ENCODE measurements around the gene PDGFRB.
A peak's percentile ranks its signal among the peaks of the same experiment; 100 is the strongest.

Gene PDGFRB

DNA sequence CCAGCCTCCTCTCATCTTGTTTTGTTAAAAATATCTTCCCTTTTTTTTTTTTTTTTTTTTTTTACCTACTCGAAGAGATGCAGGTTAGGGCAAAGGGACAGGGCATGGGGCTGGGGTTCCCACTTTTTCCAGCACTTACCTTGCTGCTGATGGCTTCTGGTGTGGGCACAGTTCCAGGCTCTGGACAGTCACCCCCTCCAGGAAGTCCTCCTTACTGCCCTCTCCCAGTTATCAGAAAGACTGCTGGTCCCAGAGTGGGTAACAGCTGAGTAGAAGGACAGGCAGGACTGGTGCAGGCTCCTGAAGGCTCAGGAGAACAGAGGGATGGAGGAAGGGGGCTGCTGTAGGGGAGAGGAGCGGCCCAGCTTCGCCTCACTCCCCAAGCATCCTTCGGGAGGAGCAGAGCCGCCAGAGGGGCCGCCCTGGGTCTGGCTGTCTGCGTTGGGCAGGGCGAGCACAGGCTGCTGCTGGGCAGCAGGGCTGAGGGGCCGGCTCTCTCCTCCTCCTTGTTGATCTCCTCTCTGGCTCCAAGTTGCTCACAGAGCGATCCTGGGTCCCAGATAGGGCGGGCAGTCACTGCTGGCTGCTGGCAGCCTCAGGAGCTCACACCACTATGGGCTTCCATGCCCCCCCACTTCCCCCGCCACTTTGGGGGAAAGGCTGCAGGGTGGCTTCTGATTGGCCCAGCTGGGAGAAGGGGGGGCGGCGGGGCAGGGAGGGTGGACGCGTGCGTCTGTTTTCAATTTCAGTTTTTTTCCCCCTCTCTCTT, at the start of gene PDGFRB:
TSS of gene PDGFRB (minus strand) at position 588 of the 769 bp plus-strand sequence. CDS start 18,798 bp downstream, outside the sequence.
- peak; percentile 13 to 17 for DNase-seq (ENCODE audit: extremely low read depth in 1 of 2, low read depth in 1 of 2)

DNA sequence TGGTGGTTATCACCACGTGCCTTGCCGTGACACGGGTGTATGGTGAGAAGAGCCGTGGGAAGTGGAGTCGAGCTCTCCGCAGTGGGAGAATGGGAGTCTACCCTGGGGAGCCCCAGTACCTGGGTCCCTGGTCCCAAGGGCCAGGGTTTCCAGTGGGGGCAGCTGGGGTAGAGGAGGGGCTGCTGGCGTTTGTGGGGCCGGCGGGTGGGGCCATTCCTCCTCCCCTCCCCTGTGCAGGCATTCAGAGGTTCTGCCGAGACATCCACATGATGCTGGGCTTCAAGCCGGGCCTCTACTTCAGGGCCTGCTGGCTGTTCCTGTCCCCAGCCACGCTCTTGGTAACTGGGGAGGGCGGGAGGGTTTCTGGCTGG, 48.9 kb upstream of the PDGFRB start:
- no peak for DNase-seq (ENCODE audit: extremely low read depth in 1 of 2, low read depth in 1 of 2)

DNA sequence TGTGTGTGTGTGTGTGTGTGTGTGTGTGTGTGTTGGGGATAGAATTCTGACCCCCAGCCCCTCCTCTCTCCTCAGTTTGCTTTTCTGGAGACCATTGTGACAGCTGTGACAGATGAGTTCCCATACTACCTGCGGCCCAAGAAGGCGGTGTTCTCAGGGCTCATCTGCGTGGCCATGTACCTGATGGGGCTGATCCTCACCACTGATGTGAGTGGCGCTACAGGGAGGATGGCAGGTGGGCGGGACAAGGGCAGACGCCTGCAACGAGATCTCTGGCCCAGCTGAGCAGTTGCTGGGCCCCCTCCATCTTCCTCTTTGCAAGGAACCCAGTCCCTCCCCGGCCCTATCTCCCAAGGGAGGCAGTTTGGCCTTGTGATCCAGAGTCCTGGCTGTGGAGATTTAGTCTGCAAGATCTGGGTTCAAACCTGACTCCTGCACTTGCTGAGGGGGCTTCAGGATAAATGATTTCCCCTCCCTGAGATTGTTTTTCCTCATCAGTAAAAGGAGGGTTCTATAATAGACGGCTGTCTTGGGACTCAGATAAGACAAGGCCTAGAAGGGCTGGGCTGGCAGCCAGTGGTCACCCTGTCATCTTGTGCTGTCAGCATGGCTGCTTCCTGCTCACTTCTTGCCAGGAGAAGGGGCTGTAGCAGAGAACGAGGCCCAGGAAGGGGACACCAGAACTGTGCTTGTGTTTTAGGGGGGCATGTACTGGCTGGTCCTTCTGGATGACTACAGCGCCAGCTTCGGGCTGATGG, 48.4 kb upstream of the PDGFRB start:
- no peak for DNase-seq (ENCODE audit: extremely low read depth in 1 of 2, low read depth in 1 of 2)

DNA sequence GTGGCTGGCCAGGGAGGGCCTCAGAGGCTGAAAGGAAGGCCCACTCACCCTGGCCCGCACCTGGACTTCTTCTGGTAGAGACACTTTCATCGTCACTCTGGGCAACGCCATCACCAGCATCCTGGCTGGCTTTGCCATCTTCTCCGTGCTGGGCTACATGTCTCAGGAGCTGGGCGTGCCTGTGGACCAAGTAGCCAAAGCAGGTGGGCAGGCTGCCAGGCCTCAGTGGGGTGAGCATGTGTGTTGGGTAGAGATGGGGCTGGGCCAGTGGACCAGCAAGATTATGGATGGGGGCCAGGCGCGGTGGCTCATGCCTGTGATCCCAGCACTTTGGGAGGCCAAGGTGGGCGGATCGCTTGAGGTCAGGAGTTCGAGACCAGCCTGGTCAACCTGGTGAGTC, 46.9 kb upstream of the PDGFRB start:
- no peak for DNase-seq (ENCODE audit: extremely low read depth in 1 of 2, low read depth in 1 of 2)

DNA sequence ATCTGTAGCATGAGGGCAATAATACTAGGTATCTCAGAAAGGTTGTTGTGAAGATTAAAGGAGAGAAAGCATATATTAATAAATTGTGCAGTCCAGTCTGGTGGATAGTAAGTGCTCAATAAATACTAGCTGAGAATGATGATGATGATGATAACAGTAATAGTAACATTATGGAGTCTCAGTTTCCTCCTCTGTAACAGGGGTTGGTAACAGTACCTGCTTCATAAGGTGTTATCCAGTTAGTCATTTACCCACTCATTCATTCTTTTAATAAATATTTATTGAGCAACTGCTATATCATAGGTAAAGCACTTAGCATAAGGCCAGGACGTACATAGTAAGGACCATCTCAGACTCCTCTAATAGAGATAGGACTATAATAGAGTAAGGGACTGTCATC, 41.8 kb upstream of the PDGFRB start:
- DNase-seq (ENCODE audit: extremely low read depth in 1 of 2, low read depth in 1 of 2) = no peak

DNA sequence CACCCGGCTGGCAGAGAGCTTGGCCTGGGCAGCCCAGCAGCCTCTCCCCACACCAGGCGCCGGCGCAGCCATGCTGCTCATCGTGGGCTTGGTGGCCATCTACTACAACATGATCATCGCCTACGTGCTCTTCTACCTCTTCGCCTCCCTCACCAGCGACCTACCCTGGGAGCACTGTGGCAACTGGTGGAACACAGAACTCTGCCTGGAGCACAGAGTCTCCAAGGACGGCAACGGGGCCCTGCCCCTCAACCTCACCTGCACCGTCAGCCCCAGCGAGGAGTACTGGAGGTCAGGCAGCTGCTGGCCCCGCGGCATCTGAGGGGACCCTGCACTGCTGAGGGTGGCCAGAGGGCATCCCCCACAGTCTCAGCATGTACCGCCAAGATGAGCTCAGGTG, 41.3 kb upstream of the PDGFRB start:
- DNase-seq (ENCODE audit: extremely low read depth in 1 of 2, low read depth in 1 of 2) = no peak

DNA sequence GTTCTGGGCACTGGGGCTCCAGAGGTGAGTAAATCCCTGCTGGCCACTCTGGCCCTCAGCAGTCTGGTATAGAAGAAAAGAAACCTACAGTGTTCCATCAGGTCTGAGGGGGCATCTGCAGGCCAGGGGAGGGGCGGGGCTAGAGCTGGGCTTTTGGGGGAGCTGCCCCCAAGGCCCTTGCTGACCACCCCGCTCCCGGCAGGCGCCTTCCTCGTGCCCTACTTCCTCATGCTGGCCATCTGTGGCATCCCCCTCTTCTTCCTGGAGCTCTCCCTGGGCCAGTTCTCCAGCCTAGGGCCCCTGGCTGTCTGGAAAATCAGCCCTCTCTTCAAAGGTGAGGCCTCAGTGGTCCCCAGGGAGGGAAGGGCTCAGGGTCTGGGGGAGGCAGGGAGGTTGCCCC, 40.9 kb upstream of the PDGFRB start:
- no peak for DNase-seq (ENCODE audit: extremely low read depth in 1 of 2, low read depth in 1 of 2)

DNA sequence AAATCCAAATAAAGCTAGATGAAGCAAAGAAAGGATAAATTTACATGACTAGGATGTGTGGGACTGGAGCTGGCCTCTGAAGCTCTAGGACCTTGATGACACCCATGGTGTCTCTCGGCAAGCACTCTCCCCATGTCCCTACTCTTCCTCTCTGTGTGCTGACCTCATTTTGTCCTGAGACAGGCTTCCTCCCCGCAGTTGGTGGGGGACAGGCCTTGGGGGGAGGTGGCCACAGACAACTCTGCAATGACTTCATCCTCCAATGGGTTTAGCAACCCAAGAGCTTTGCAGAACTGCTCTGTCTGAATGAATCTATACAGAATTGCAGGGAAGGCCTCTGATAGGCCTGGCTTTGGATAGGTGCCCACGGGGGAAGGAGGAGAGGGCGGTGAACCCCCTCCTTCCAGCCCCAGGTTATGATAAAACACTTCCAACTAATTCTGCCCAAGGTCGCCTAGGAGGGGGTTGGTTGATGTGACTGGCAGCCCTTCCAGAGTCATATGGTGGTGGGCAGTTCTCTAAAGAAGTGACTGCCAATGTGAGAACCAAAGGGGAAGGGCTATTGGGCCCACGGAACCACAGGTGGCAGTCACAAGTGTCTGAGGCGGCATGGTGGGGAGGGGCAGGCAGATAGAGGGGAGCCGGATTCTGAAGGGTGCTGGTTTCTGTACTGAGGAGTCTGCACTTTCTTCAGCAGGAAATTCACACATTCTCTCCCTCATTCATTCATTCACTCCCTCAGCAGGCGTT, 40.3 kb upstream of the PDGFRB start:
- DNase-seq (ENCODE audit: extremely low read depth in 1 of 2, low read depth in 1 of 2) = no peak

DNA sequence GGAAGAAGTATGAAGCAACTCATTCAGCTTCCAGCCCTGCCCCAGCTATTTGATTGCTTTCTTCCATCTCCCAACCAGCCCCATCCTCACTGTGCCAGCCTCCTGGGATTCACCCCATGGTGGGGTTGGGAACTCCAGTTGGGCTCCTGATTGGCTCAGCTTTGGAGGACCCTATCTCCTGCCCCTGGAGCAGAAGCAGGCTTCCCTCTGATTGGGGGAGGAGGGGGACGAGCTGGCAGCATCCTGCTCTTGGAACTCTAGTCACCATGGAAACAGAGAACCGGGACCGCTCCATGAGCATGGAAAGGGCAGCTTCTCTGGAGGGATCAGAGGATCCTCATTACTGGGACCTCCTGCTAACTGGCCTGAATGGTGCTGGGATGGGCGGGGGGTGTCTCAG, 36.8 kb upstream of the PDGFRB start:
- no peak for DNase-seq (ENCODE audit: extremely low read depth in 1 of 2, low read depth in 1 of 2)

DNA sequence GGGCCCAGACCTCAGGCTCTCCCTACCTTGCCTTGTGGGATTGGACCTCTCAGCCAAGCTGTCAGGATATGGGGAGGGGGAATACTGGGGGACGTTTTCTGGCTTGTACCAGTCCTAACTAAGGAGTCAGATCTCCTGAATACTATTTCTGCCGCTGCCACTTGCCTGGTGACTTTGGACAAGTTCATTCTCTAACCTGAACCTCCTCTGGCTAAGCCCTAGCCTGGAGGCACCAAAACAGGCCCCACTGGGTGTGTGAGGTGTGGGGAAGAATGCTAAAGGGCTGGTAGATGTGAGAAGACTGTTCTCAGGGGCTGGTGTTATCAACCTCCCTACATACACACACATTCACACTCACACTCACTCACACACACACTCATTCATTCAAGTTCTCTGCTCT, 35.3 kb upstream of the PDGFRB start:
- DNase-seq (ENCODE audit: extremely low read depth in 1 of 2, low read depth in 1 of 2) = no peak

DNA sequence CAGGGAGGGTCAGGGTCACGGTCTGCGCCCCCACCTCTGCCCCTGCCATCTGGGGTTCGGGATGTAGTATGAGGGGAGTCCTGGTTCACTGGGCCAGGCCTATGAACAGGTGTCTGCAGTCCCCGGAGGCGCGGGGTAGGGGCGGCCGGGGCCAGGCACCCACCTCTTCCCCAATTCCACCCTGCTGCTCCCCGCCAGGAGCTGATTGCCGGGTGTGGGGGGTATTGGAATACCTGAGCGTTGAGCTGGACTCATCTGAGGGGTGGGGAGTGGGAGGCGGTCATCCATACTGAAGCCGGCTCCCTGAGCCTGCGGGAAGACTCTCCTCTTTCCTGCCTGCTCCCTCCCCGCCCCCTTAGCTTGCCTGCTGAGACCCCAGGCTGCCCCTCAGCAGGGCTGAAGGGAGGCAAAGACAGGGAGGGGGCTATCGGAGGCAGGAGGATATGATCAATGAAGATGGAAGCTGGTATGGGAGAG, 34.9 kb upstream of the PDGFRB start:
- DNase-seq (ENCODE audit: extremely low read depth in 1 of 2, low read depth in 1 of 2) = no peak

DNA sequence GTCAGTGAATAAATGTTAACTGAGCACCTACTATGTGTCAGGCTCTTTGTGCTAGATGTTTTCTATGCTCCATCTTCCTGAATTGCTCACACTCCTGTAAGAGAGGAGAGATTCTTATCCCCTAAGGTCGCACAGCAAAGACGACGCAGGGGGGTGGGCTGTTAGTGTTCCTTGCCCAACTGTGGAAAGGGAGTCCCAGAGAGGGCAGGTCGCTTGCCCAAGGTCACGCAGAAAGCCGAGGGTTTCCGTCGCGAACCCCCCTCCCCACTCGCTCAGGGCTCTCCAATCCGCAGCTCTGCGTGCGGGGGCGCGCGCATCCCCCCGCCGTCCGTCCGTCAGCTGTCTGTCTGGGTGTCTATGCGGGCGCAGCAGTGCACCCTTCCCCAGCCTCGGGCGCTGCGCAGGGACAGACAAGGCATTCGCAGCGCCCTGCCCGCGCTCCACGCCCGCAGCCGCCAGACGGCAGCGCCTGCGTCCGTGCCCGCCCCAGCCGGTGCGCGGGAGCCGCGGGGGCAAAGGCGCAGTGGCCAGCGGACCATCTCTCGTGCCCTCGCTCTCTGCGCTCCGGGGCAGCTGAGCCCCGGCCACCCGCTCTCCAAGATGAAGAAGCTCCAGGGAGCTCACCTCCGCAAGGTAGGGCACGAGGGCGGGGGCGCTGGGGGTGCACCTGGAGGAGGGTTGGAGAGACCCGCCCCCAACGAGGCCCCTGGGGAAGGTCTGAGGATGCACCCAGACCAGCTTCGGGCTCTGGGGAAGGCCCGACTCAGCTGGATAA, 34.3 kb upstream of the PDGFRB start, which contains the start of gene SLC6A7:
TSS of gene SLC6A7 (plus strand) at position 335 of the 775 bp plus-strand sequence. CDS start at position 601, 266 bp downstream.
- no peak for DNase-seq (ENCODE audit: extremely low read depth in 1 of 2, low read depth in 1 of 2)

DNA sequence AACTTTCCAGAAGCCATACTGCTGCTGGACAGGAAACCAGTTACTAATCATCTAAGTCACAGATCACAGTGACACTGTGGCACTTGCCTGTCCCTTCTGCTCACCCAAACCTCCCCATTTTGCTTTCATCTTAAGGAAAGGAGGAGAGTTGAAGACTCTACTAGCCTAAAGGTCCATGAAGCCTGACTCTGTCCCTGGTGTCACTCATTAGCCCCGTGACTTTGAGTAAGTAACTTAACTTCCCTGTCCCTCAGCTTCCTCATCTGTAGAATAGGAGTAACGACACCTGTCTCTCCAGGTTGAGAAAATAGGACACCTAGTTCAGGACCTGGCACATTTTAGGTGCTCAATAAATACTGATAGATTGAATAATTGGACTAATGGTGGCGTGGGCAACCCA, 33.7 kb upstream of the PDGFRB start:
- DNase-seq (ENCODE audit: extremely low read depth in 1 of 2, low read depth in 1 of 2) = no peak

DNA sequence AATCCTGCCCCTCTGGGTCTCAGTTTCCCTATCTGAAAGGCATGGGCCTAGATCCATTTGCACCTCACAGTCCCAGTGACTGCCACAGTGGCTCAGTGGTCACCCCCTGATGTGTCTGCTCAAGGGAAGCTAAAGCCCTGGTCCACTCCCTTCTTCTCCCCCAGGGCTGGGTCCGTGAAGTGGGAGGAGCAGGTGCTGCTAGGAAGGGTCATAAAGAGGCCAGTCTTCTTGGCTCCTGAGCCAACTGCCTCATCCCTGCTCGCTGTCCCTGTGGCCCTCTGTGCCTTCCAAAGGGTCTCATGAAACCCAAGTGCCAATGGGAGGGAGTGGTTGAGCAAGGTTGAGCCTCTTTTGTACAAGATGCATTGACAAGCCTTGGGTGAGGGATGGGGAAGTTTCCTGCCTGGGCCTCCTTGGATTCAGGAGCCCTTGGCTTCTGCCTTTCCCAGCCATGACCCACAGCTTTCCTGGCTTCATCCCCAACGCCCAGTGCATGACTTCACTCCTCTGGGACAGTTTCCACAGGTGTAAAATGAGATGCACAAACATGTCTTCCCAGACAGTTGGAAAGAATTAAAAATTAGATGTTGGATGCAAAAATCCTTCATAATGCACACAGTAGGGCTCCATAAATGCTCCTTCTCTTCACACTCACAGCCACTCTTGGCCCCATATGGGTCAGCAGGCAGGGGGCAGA, 32.6 kb upstream of the PDGFRB start:
- DNase-seq (ENCODE audit: extremely low read depth in 1 of 2, low read depth in 1 of 2) = no peak

DNA sequence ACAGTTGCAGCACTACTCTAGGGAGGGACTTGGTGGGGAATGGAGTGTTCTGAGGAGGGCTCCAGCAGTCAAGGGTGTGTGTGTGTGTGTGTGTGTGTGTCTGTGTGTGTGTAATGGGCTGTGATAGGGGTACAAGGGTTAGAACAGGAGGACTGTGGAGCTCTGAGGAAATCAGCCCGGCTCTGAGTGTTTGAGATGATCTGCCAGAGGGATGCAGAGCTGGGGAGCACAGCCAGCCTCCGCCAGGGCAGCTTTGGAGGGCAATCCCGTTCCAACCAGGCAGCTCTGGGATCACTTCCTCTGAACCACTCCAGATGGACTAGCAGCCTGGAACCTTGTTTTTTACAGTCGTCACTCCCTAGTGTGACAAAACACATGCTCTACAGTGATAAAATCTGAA, 31.3 kb upstream of the PDGFRB start:
- DNase-seq (ENCODE audit: extremely low read depth in 1 of 2, low read depth in 1 of 2) = no peak

DNA sequence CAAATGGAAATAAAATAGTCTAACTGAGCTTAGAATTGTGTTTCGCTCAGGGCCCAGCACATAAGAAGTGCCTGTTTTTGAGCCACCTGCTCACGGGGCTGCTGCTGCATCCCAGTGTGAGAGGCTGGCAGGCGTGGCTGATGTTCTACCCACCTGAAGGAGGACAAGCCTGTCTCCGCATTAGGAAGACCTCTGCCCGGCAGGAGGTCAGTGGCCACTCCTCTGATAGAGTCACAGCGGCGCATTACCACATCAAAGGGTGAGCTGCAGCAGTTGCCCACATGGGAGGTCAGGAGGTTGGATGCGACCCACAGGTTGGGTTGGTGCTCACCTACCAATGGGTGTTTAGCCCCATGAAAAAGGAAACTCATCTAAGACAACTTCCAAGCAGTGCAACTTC, 30.5 kb upstream of the PDGFRB start:
- no peak for DNase-seq (ENCODE audit: extremely low read depth in 1 of 2, low read depth in 1 of 2)

DNA sequence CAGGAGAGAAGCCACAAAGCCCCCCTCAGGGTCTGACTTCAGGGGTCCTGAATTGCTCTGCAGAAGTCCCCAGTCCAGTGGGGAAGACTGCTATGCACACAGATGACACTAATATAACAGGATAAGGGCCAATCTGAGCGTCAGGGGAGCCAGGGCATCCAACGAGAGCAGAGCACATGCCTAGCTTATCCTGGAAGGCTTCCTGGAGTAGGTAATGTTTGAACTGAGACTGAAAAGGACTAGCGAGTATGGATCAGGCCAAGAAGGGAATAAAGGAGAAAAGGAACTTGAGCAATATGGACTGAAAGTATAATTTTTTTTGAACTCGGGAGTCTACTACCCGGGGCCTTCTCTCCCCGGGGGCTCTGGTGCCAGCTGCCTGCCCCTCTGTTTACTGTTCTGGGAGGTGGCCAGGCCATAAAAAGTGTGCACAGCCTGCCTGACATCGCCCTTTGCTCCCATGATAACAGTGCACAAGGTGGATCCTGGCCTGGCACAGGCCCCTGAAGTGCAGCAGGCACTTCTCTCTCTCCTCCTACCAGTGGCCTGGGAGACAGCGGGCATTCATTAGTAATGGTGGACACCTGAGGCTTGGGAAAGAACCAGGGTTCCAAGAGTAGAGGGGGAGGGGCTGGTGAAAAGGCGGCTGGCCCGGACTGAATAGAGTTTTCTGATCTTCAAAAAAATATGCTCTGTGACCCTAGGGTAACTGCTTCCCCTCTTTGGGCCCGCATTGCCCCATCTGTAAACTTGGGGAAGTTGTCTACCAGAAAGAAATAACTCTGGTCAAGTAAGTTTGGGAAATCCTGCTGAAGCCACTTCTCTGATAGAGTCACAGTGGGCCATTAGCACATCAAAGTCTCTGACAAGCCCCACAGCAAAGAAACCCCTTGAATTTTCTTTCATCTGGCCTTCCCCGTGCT, 29.6 kb upstream of the PDGFRB start:
- DNase-seq (ENCODE audit: extremely low read depth in 1 of 2, low read depth in 1 of 2) = no peak

DNA sequence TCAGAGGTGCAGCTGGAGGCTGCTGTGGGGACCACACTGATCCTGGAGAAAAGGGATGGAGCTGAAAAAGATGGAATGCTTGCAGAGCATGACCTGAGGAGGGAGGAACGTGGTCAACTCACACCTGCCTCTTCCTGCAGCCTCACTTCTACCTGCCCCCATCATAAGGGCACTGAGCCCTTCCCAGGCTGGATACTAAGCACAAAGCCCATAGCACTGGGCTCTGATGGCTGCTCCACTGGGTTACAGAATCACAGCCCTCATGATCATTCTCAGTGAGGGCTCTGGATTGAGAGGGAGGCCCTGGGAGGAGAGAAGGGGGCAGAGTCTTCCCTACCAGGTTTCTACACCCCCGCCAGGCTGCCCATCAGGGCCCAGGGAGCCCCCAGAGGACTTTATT, 28.4 kb upstream of the PDGFRB start:
- no peak for DNase-seq (ENCODE audit: extremely low read depth in 1 of 2, low read depth in 1 of 2)

DNA sequence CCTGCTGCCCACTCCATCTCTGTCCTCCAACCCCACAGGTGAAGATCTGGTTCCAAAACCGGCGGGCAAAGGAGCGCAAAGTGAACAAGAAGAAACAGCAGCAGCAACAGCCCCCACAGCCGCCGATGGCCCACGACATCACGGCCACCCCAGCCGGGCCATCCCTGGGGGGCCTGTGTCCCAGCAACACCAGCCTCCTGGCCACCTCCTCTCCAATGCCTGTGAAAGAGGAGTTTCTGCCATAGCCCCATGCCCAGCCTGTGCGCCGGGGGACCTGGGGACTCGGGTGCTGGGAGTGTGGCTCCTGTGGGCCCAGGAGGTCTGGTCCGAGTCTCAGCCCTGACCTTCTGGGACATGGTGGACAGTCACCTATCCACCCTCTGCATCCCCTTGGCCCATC, 27.8 kb upstream of the PDGFRB start:
- no peak for DNase-seq (ENCODE audit: extremely low read depth in 1 of 2, low read depth in 1 of 2)
